SK-N-SH (cell line): ENCODE measurements around the gene RASA3. TPM values are rescaled to one million over a fixed set of nuclear protein-coding genes. Genes with fewer than 3 reads are reported as not detected.
A peak's percentile ranks its signal among the peaks of the same experiment; 100 is the strongest.

Experiments used
- CTCF ChIA-PET: fragments of 300-600, 350-600 bp; formaldehyde crosslinking; extraction: SDS; loops from one replicate; lab custom pipeline; 2021; lab: Yijun Ruan, JAX
- POLR2A ChIA-PET: fragments of 350-600 bp; sonication (Branson Sonifier 250); formaldehyde crosslinking; extraction: SDS; loops from one replicate; lab custom pipeline; 2020; ENCODE audit warnings: antibody characterized with exemption, inconsistent platforms; lab: Yijun Ruan, JAX
- DNase-seq: peaks from one replicate; pipeline ENCODE4 v3.0.0; 2012
- H2AFZ ChIP-seq: fragments of 200-600 bp; sonication (generic); 2 replicates; pipeline ENCODE4 v1.8.1; 2016; ENCODE audit warnings: antibody characterized with exemption, mild to moderate bottlenecking, low read depth
- H3F3A ChIP-seq: fragments of 200-600 bp; sonication (generic); replicated peaks from 2 replicates; pipeline ENCODE3; 2016; ENCODE audit warnings: antibody characterized with exemption, mild to moderate bottlenecking; ENCODE audit not compliant: insufficient read depth
- H3K27ac ChIP-seq, 2 experiments: fragments of 200-500 bp in 1 of 2; fragments of 200-600 bp in 1 of 2; sonication (Bioruptor generic) in 1 of 2; sonication (generic), shearing (Covaris generic) in 1 of 2; 2 replicates each; pipeline versions ENCODE4 v1.5.1 to v1.6.1; 2014 to 2016; ENCODE audit warnings: low read depth in 2 of 2, inconsistent platforms in 1 of 2, low read length in 1 of 2, mild to moderate bottlenecking in 1 of 2, mixed read lengths in 1 of 2
- H3K27me3 ChIP-seq: fragments of 200-600 bp; sonication (generic), shearing (Covaris generic); 2 replicates; pipeline ENCODE4 v1.6.1; 2016; ENCODE audit warnings: mixed run types; ENCODE audit not compliant: insufficient read depth
- H3K36me3 ChIP-seq, 2 experiments: fragments of 200-500 bp in 1 of 2; fragments of 200-600 bp in 1 of 2; sonication (Bioruptor generic) in 1 of 2; sonication (generic) in 1 of 2; replicated peaks in 1 of 2; 2 replicates each; pipeline versions ENCODE3 to v1.5.1; 2014 to 2016; ENCODE audit warnings: low read length in 1 of 2, mild to moderate bottlenecking in 1 of 2; ENCODE audit not compliant: insufficient read depth in 2 of 2, control insufficient read depth in 1 of 2
- H3K4me1 ChIP-seq, 2 experiments: fragments of 200-500 bp in 1 of 2; fragments of 200-600 bp in 1 of 2; sonication (Bioruptor generic) in 1 of 2; sonication (generic), shearing (Covaris generic) in 1 of 2; 2 replicates each; pipeline versions ENCODE4 v1.5.1 to v1.6.1; 2014 to 2016; ENCODE audit warnings: low read depth in 1 of 2, low read length in 1 of 2, mixed run types in 1 of 2; ENCODE audit not compliant: insufficient read depth in 2 of 2, control insufficient read depth in 1 of 2
- H3K4me2 ChIP-seq: fragments of 200-600 bp; sonication (generic), shearing (Covaris generic); 2 replicates; pipeline ENCODE4 v1.6.1; 2017; ENCODE audit warnings: mixed run types
- H3K4me3 ChIP-seq, 2 experiments: fragments of 200-500 bp in 1 of 2; fragments of 200-600 bp in 1 of 2; sonication (Bioruptor generic) in 1 of 2; sonication (generic), shearing (Covaris generic) in 1 of 2; 2 replicates each; pipeline versions ENCODE4 v1.5.1 to v1.8.1; 2014 to 2016; ENCODE audit warnings: low read depth in 2 of 2, inconsistent platforms in 1 of 2, low read length in 1 of 2, mild to moderate bottlenecking in 1 of 2, mixed read lengths in 1 of 2, moderate library complexity in 1 of 2
- H3K79me2 ChIP-seq: fragments of 200-600 bp; sonication (generic); 2 replicates; pipeline ENCODE4 v1.8.1; 2017; ENCODE audit warnings: mild to moderate bottlenecking; ENCODE audit not compliant: insufficient read depth
- H3K9ac ChIP-seq: fragments of 200-600 bp; sonication (generic); 2 replicates; pipeline ENCODE4 v1.6.1; 2017; ENCODE audit warnings: mixed run types
- H3K9me2 ChIP-seq: fragments of 200-600 bp; sonication (generic); 2 replicates; pipeline ENCODE4 v1.6.1; 2017; ENCODE audit warnings: mixed run types
- H3K9me3 ChIP-seq: fragments of 200-600 bp; sonication (generic); 2 replicates; pipeline ENCODE4 v1.6.1; 2017; ENCODE audit warnings: mixed run types, mild to moderate bottlenecking, moderate library complexity
- H4K20me1 ChIP-seq: fragments of 200-600 bp; sonication (generic); 2 replicates; pipeline ENCODE4 v1.6.1; 2017; ENCODE audit warnings: mild to moderate bottlenecking, mixed run types; ENCODE audit not compliant: insufficient read depth
- CHD2 ChIP-seq: fragments of 150-350 bp; IDR thresholded peaks from 2 replicates; pipeline ENCODE4 v1.6.1; 2018; ENCODE audit warnings: low read length; ENCODE audit not compliant: partially characterized antibody
- ELF1 ChIP-seq: IDR thresholded peaks from 2 replicates; pipeline ENCODE4 v1.4.0; 2012
- EP300 ChIP-seq, 2 experiments: IDR thresholded peaks; 2 replicates each; pipeline versions ENCODE4 v1.4.0 to v1.6.1; 2012; ENCODE audit warnings: borderline replicate concordance in 1 of 2, low read depth in 1 of 2, low read length in 1 of 2
- FOSL2 ChIP-seq: IDR thresholded peaks from 2 replicates; pipeline ENCODE4 v1.4.0; 2012; ENCODE audit warnings: low read depth, mild to moderate bottlenecking, moderate library complexity, borderline replicate concordance
- FOXJ3 ChIP-seq: sonication (generic); formaldehyde crosslinking; IDR thresholded peaks from 2 replicates; pipeline ENCODE4 v1.5.1; 2020; ENCODE audit warnings: mild to moderate bottlenecking, missing genetic modification reagents
- GATA2 ChIP-seq: sonication (generic); formaldehyde crosslinking; IDR thresholded peaks from 2 replicates; pipeline ENCODE4 v1.5.0; 2020; ENCODE audit warnings: mild to moderate bottlenecking, missing genetic modification reagents
- IRF3 ChIP-seq: fragments of 150-350 bp; IDR thresholded peaks from 2 replicates; pipeline ENCODE4 v1.6.1; 2016; ENCODE audit warnings: mild to moderate bottlenecking, low read depth, low read length
- MXI1 ChIP-seq: IDR thresholded peaks from 2 replicates; pipeline ENCODE4 v1.6.1; 2012; ENCODE audit warnings: mild to moderate bottlenecking, low read depth, low read length, improper control_type of control experiment
- NFIC ChIP-seq: IDR thresholded peaks from 2 replicates; pipeline ENCODE4 v1.4.0; 2012; ENCODE audit warnings: borderline replicate concordance
- PBX3 ChIP-seq: IDR thresholded peaks from 2 replicates; pipeline ENCODE4; 2012
- RAD21 ChIP-seq: IDR thresholded peaks from 2 replicates; pipeline ENCODE4 v1.6.1; 2012; ENCODE audit warnings: mild to moderate bottlenecking, low read length
- RCOR1 ChIP-seq: fragments of 150-350 bp; IDR thresholded peaks from 2 replicates; pipeline ENCODE4 v1.6.1; 2017; ENCODE audit warnings: antibody characterized with exemption, low read length
- RFX5 ChIP-seq: IDR thresholded peaks from 2 replicates; pipeline ENCODE4 v1.6.1; 2012; ENCODE audit warnings: mild to moderate bottlenecking, improper control_type of control experiment, low read length
- RXRA ChIP-seq: IDR thresholded peaks from 2 replicates; pipeline ENCODE4 v1.4.0; 2012; ENCODE audit warnings: low read depth, mild to moderate bottlenecking, borderline replicate concordance
- TCF12 ChIP-seq: IDR thresholded peaks from 2 replicates; pipeline ENCODE4 v1.4.0; 2012
- TEAD4 ChIP-seq: IDR thresholded peaks from 2 replicates; pipeline ENCODE4 v1.4.0; 2012; ENCODE audit warnings: mild to moderate bottlenecking, borderline replicate concordance; ENCODE audit not compliant: insufficient read depth
- YY1 ChIP-seq: IDR thresholded peaks from 2 replicates; pipeline ENCODE4 v1.4.0; 2012; ENCODE audit warnings: low read depth, mild to moderate bottlenecking
- WGBS: methylation state at CpG from one replicate; pipeline ENCODE4 v1.1.6; 2017; ENCODE audit warnings: low lambda C conversion rate; 5-methylcytosine and 5-hydroxymethylcytosine counted together
- polyA plus RNA-seq, 3 experiments: library from polyadenylated mRNA; depleted of rRNA; stranded (reverse); fragments of >200 nt; gene quantifications; 2 replicates each; pipeline ENCODE4 v1.2.3, GENCODE V29; 2012

Gene RASA3
- polyA plus RNA-seq, 1 of the 3 experiments (the other 2 are of a cell fraction), result 25.1 TPM

- Histone ChIP-seq H3K79me2 (peaks cover 17% of the 10 kb centered on the region; the same call in 1 of the 2 replicates), H3K27ac (peak overlapping the region in 1 of 2 experiments; percentile 78; a peak in 2 of 4 replicates), H3K4me1 (peaks cover 0 to 22% of the 10 kb centered on the region in 2 experiments; a peak in 1 of 4 replicates), H3K9me3 (no peaks in the 10 kb centered on the region), H3F3A (no peaks in the 10 kb centered on the region), H3K27me3 (no peaks in the 10 kb centered on the region), H3K9ac (no peak overlapping the region), H2AFZ (no peak overlapping the region), H3K4me2 (no peak overlapping the region), H4K20me1 (peaks cover 16% of the 10 kb centered on the region), H3K36me3 (peaks cover 6 to 65% of the 10 kb centered on the region in 2 experiments), H3K4me3 (no peak overlapping the region), H3K9me2 (no peaks in the 10 kb centered on the region)
- TF ChIP-seq RCOR1 (0 out of 2 replicates have a peak, but pooled peaks have one; percentile 1), CHD2 (peak; percentile 50), PBX3 (no peak), RAD21 (peak; percentile 55)
- DNase-seq, result peak; percentile 85
- POLR2A ChIA-PET, result interaction anchor here (1.0 kb wide), 1 partner anchor 13 kb away, joined by 4 read pairs; no protein-coding TSS in a partner anchor
- CTCF ChIA-PET, result interaction anchor here (0.6 to 1.3 kb wide), 7 partner anchors 12 to 201 kb away, joined by 3 to 10 read pairs (median 3); no protein-coding TSS in a partner anchor
- 67% methylated on average over 14 of the region's 25 CpGs for WGBS
These were observed 106.5 kb downstream of the RASA3 start for GRCh38 chr13:114025714-114026431.

DNA sequence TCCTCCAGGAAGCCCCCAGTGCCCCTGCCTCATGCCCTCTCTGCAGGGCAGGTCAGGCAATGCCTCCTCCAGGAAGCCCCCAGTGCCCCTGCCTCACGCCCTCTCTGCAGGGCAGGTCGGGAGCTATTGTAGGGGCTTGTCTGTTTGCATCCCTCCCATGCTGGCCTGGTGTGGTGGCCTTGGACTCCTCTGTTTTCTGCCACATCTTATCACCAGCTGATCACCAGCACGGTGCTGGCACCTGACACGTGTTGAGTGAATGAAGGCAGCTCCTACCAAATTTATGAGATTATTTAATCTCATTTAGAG lies 107.1 kb downstream of the RASA3 start:
- no peak for DNase-seq
- no peak overlapping the region for H3K4me2 ChIP-seq
- WGBS, result 88% methylated on average over 2 of the region's 4 CpGs
- peak overlapping the region in 1 of 2 experiments; percentile 78; a peak in 2 of 4 replicates for H3K27ac ChIP-seq
- ChIA-PET POLR2A (no interaction called here), CTCF (interaction anchor here (0.6 to 1.3 kb wide), 7 partner anchors 13 to 201 kb away, joined by 3 to 10 read pairs (median 3); no protein-coding TSS in a partner anchor)
- H3F3A ChIP-seq, result no peaks in the 10 kb centered on the region
- peaks cover 0 to 22% of the 10 kb centered on the region in 2 experiments; a peak in 1 of 4 replicates for H3K4me1 ChIP-seq
- H2AFZ ChIP-seq, result no peak overlapping the region
- peaks cover 16% of the 10 kb centered on the region; the same call in 1 of the 2 replicates for H3K79me2 ChIP-seq
- no peaks in the 10 kb centered on the region for H3K27me3 ChIP-seq
- no peaks in the 10 kb centered on the region for H3K9me3 ChIP-seq
- H3K36me3 ChIP-seq, result peaks cover 6 to 70% of the 10 kb centered on the region in 2 experiments
- H3K9ac ChIP-seq, result no peak overlapping the region
- H3K9me2 ChIP-seq, result no peaks in the 10 kb centered on the region
- H4K20me1 ChIP-seq, result peaks cover 15% of the 10 kb centered on the region
- no peak overlapping the region for H3K4me3 ChIP-seq
- TF ChIP-seq NFIC, result no peak
- TF ChIP-seq EP300 (IDR thresholded peaks at IDR 0.05; ENCODE audit: borderline replicate concordance in 1 of 2, low read depth in 1 of 2, low read length in 1 of 2), result peak in 1 of 2 experiments; percentile 62; a peak in 1 of 4 replicates
- no peak for TF ChIP-seq IRF3
- no peak for TF ChIP-seq RFX5
- TF ChIP-seq FOSL2, result no peak
- peak; percentile 89 for TF ChIP-seq GATA2 (CRISPR knock-in tag)
- TF ChIP-seq RAD21, result no peak
- no peak for TF ChIP-seq FOXJ3
- no peak for TF ChIP-seq YY1
- TF ChIP-seq RXRA, result no peak
- peak; percentile 76; the same call in 1 of the 2 replicates for TF ChIP-seq MXI1
- TF ChIP-seq ELF1, result no peak
- no peak for TF ChIP-seq TCF12
- peak; percentile 21; the same call in 1 of the 2 replicates for TF ChIP-seq RCOR1
- TF ChIP-seq TEAD4, result no peak
- TF ChIP-seq, all 33 proteins: peak for 4
